ENCODE results near the gene UBFD1. TPM values are rescaled to one million over a fixed set of nuclear protein-coding genes. Genes with fewer than 3 reads are reported as not detected.

The UBFD1 gene
- total and polyA plus RNA-seq, 2 of the 8 experiments (the other 6 are each of a cell fraction or from before 2014, with no cell fraction given): 66.3 to 106 TPM

DNA sequence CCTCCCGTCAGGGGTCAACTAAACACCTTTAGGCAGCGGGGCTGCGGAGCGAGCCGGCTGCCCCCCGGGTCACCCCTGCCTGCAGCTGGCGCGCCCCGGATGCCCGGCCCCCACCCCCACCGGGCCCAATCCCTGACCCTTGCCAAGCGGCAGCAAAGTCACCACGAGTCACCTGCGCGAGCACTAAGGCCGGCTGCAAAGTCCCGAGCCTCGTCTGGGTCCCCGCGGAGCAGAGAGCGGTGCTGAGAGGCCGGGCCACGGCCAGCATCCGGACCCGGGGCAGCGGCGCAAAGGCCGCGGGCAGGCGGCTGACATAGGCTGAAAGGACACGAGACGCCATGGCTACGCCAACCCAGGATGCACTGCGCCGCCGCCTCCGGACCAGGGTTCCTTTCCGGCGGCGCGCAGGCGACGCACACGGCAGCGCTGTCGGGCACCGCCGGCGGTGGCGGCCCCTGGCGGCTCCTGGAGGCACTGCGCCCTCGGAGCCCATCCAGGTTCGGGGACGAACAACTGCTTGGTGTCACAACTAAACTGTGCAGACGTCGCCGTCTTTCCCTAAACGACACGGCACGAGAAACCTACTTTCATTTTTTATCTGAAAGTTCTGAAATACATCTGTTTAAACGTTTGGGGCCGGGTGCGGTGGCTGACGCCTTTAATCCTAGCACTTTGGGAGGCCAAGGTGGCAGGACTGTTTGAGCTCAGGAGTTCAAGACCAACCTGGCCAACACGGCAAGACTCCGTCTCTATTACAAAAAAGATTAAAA lies 38.6 kb downstream of the UBFD1 start, which contains the start of gene NDUFAB1:
TSS of gene NDUFAB1 (minus strand) at position 366 of the 770 bp plus-strand sequence. CDS start at position 340, 26 bp downstream.
- peaks cover 34 to 47% of the 10 kb centered on the region in 2 experiments for H3K79me2 ChIP-seq (ENCODE audit: control insufficient read depth in 1 of 2, insufficient read depth in 2 of 2, low read length in 2 of 2)
- H3K4ac ChIP-seq (replicated peaks; ENCODE audit: insufficient read length, low read depth, low read length): peak within 1 kb of the TSS; percentile 76
- H2BK15ac ChIP-seq (ENCODE audit: low read length): no peak within 1 kb of the TSS
- H3K27ac ChIP-seq (ENCODE audit: low read depth, low read length): peak within 1 kb of the TSS; percentile 65
- H4K20me1 ChIP-seq (replicated peaks in 1 of 2; ENCODE audit: control insufficient read depth in 1 of 2, insufficient read depth in 2 of 2, low read length in 2 of 2): peaks cover 3 to 4% of the 10 kb centered on the region in 2 experiments
- H3K9ac ChIP-seq (replicated peaks in 1 of 4; ENCODE audit: extremely low read depth in 1 of 4, low read depth in 3 of 4, low read length in 3 of 4): peak within 1 kb of the TSS; percentile 89 to 95 (median 91)
- H3K27me3 ChIP-seq (replicated peaks in 1 of 4; ENCODE audit: control insufficient read depth in 3 of 4, extremely low read depth in 1 of 4, insufficient read depth in 3 of 4, low read length in 3 of 4): no peaks in the 10 kb centered on the region
- H3K14ac ChIP-seq (ENCODE audit: insufficient read length): no peak within 1 kb of the TSS
- H3K9me3 ChIP-seq (ENCODE audit: insufficient read depth in 2 of 2, low read depth in 1 of 2, low read length in 1 of 2): no peaks in the 10 kb centered on the region
- peaks cover 2 to 9% (median 4%) of the 10 kb centered on the region in 4 experiments; a peak in 4 of 7 replicates for H3K4me1 ChIP-seq (replicated peaks in 1 of 4; ENCODE audit: control insufficient read depth in 3 of 4, insufficient read depth in 4 of 4, low read length in 3 of 4)
- peak within 1 kb of the TSS; percentile 52 for H4K91ac ChIP-seq (replicated peaks; ENCODE audit: insufficient read length, low read length)
- H4K8ac ChIP-seq (ENCODE audit: extremely low read depth, insufficient read depth, low read length): peak within 1 kb of the TSS; percentile 94
- no peak within 1 kb of the TSS for H3K23ac ChIP-seq (ENCODE audit: insufficient read length)
- POLR2A ChIA-PET (ENCODE audit: partially characterized antibody): interaction anchor here (0.8 to 4.3 kb wide), 7 partner anchors 9 to 83 kb away, joined by 3 to 19 read pairs (median 3); partner anchors contain the start of genes EARS2 and UBFD1
- H2BK20ac ChIP-seq (ENCODE audit: low read length): no peak within 1 kb of the TSS
- CTCF ChIA-PET (ENCODE audit: partially characterized antibody): interaction anchor here (0.9 to 3.3 kb wide), 22 partner anchors 8 to 96 kb away, joined by 3 to 17 read pairs (median 4); partner anchors contain the start of genes EARS2 and UBFD1
- peak within 1 kb of the TSS; percentile 62 for H3K56ac ChIP-seq (replicated peaks; ENCODE audit: insufficient read length, low read depth, low read length)
- peaks cover 9% of the 10 kb centered on the region for H3K79me1 ChIP-seq (ENCODE audit: low read depth, low read length)
- no peak within 1 kb of the TSS for H2AK5ac ChIP-seq (ENCODE audit: low read depth, low read length)
- H3K18ac ChIP-seq (ENCODE audit: extremely low read depth, low read length): peak within 1 kb of the TSS; percentile 72
- peak within 1 kb of the TSS; percentile 25; the same call in 1 of the 2 replicates for H2AFZ ChIP-seq (ENCODE audit: low read length)
- no peak within 1 kb of the TSS for H2BK120ac ChIP-seq (replicated peaks; ENCODE audit: low read depth, low read length)
- peaks cover 11 to 22% (median 17%) of the 10 kb centered on the region in 4 experiments for H3K36me3 ChIP-seq (ENCODE audit: control insufficient read depth in 2 of 4, insufficient read depth in 4 of 4, low read length in 3 of 4)
- H2BK5ac ChIP-seq (ENCODE audit: low read depth, low read length): peak within 1 kb of the TSS; percentile 3
- peak within 1 kb of the TSS; percentile 85 for H4K5ac ChIP-seq (ENCODE audit: insufficient read length, low read depth, low read length)
- H3K4me2 ChIP-seq (ENCODE audit: insufficient read depth in 1 of 2, low read depth in 2 of 2, low read length in 2 of 2): peak within 1 kb of the TSS; percentile 86 to 96
- DNase-seq (ENCODE audit: low read depth in 1 of 2, low spot score in 2 of 2) (peak; percentile 43 to 96), FAIRE-seq (no peak)
- peak within 1 kb of the TSS; percentile 86 to 99 (median 99) for H3K4me3 ChIP-seq (ENCODE audit: extremely low read depth in 1 of 4, insufficient read depth in 2 of 4, low read depth in 3 of 4, low read length in 4 of 4)
- 8% methylated on average over 64 of the region's 67 CpGs; no CpG with 5 or more reads in 1 of the 2 experiments for WGBS, 2 experiments (ENCODE audit: extremely low coverage in 1 of 2, insufficient coverage in 1 of 2, insufficient read length in 1 of 2, insufficient replicate concordance in 2 of 2, low coverage in 1 of 2, low lambda C conversion rate in 2 of 2, missing lambda C conversion rate in 1 of 2)
- H2BK12ac ChIP-seq (ENCODE audit: low read depth, low read length): no peak within 1 kb of the TSS; the same call in none of the 2 replicates
- peaks cover 6% of the 10 kb centered on the region for H3K23me2 ChIP-seq (ENCODE audit: low read depth, low read length)
- peak; percentile 12; the same call in 1 of the 2 replicates for TF ChIP-seq JUND (IDR thresholded peaks at IDR 0.05; ENCODE audit: low read length)
- TF ChIP-seq MAFK (IDR thresholded peaks at IDR 0.05; ENCODE audit: low read depth, low read length): no peak
- no peak for TF ChIP-seq SIRT6 (IDR thresholded peaks at IDR 0.05; ENCODE audit: low read length)
- TF ChIP-seq SP2 (IDR thresholded peaks at IDR 0.05; ENCODE audit: low read length): peak; percentile 36; the same call in 1 of the 2 replicates
- TF ChIP-seq USF2 (IDR thresholded peaks at IDR 0.05; ENCODE audit: low read length): no peak
- 0 out of 2 replicates have a peak, but pooled peaks have one; percentile 32 for TF ChIP-seq RBBP5 (IDR thresholded peaks at IDR 0.05; ENCODE audit: borderline replicate concordance, low read depth, low read length)
- TF ChIP-seq FOSL1 (IDR thresholded peaks at IDR 0.05; ENCODE audit: insufficient read depth, low read depth, low read length): no peak
- peak; percentile 27 to 44; a peak in 2 of 4 replicates for TF ChIP-seq RAD21 (IDR thresholded peaks at IDR 0.05 in 1 of 2, conservative IDR thresholded peaks at IDR 0.05 in 1 of 2; ENCODE audit: low read depth in 2 of 2, low read length in 2 of 2)
- TF ChIP-seq CREB1 (IDR thresholded peaks at IDR 0.05): peak; percentile 79
- TF ChIP-seq EP300 (IDR thresholded peaks at IDR 0.05; ENCODE audit: borderline replicate concordance in 1 of 2, low read depth in 2 of 2, low read length in 2 of 2): peak in 1 of 2 experiments; percentile 72; a peak in 1 of 3 replicates

Data from H1 (cell line).